ENCODE results near the gene CLVS2.

CLVS2 gene

GRCh38 chr6:123053602-123054225 is 57.7 kb downstream of the CLVS2 start:
- TF ChIP-seq ZNF274 (IDR thresholded peaks at IDR 0.05; ENCODE audit: low read depth, low read length) = no peak
- H3K4me3 ChIP-seq (ENCODE audit: low read length) = no peak overlapping the region

GRCh38 chr6:123055256-123055655 is 59.2 kb downstream of the CLVS2 start:
- TF ChIP-seq ZNF274 (IDR thresholded peaks at IDR 0.05; ENCODE audit: low read depth, low read length) = no peak
- no peak overlapping the region for H3K4me3 ChIP-seq (ENCODE audit: low read length)

DNA sequence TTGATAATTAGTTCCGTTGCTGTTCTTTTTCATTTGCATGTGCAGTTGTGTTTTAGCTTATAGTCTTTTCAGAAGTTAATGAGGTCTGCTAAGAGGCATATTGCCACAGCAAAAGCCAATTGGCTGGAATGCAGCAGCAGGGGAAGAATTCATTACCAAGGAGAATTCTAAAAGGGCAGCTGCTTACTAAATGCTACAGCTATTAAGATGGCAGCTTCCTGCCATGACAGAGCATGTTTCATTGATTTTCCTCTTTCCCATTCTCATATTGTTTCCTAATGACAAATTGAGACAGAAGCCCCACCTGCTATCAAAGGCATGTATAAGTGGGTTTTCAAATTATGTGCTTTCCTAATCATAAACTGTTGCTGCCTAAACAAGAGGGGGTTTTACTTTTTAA is 66.6 kb downstream of the CLVS2 start:
- H3K4me3 ChIP-seq (ENCODE audit: low read length) = no peak overlapping the region
- TF ChIP-seq ZNF274 (IDR thresholded peaks at IDR 0.05; ENCODE audit: low read depth, low read length) = no peak

- no peak overlapping the region for H3K4me3 ChIP-seq (ENCODE audit: low read length)
- no peak for TF ChIP-seq ZNF274 (IDR thresholded peaks at IDR 0.05; ENCODE audit: low read depth, low read length)
These were observed 68.0 kb downstream of the CLVS2 start for GRCh38 chr6:123064038-123064437.

DNA sequence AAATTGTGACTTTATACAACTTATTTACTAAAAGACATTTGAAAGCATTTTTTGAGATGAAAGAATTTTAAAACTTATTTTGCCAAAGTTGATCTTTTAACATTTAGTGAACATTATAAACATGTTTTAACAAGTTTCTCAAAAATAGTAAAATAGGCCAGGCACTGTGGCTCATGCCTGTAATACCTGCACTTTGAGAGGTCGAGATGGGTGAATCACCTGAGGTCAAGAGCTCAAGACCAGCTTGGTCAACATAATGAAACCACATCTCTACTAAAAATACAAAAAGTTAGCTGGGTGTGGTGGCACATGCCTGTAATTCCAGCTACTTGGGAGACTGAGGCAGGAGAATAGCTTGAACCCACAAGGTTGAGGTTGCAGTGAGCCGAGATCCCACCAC is 78.6 kb downstream of the CLVS2 start:
- H3K4me3 ChIP-seq (ENCODE audit: low read length) = no peak overlapping the region
- no peak for TF ChIP-seq ZNF274 (IDR thresholded peaks at IDR 0.05; ENCODE audit: low read depth, low read length)

- H3K4me3 ChIP-seq (ENCODE audit: low read length) = no peak overlapping the region
- no peak for TF ChIP-seq ZNF274 (IDR thresholded peaks at IDR 0.05; ENCODE audit: low read depth, low read length)
These were observed 89.4 kb downstream of the CLVS2 start for GRCh38 chr6:123085403-123085802.

DNA sequence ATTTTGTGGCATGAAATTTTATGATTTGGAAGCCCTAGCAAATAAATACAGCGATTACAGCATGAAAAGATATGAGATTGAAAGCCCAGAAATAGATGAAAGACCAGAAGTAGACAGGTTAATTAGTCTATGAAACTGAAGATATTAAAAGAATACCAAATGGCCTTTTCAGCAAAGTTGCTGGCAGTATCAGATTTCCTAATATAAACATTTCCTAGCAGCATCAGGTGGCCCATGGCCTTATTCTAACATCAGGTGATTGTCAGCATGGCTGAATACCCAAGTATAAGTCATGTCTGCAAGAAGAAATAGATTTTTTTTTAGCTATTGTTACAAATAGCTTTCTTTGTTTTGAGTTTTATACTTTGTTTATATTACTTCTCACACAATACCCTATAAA is 93.2 kb downstream of the CLVS2 start:
- H3K4me3 ChIP-seq (ENCODE audit: low read length) = no peak overlapping the region
- TF ChIP-seq ZNF274 (IDR thresholded peaks at IDR 0.05; ENCODE audit: low read depth, low read length) = no peak

DNA sequence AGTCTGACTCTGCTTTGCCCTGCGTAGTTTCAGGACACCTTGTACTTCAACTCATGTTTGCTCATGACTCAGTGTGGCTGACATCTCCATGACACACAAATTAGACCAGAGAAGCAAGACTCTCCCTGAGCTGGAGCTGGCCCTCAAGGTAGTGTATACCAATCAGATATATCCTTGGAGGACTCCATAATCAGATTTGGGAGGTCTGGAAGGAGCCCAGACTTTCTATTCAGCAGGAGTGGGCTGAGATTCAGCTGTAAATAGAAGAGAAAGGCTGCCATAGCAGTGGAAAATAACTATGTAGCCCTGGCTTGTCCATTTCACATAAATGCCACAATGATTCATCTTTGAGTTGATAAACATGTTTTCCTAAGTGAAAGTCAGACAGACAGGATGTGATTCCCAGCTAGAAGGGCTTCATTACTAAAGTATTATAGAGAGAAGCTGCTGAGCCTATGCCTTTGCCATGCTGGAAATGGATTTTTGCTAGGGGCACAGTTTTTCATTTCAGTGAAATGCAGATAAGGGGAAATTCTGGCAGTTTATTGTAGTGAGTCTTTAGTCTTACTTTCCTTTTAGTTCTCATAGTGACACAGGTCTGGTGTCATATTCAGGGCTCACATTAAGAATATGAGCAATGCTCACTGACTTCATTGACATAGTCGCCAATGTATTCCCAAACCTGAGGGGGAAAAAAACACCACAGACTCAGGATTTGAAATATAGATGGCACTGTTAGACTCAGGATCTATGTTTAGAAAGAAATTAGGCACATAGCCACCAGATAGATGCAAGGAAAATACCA is 95.3 kb downstream of the CLVS2 start:
- H3K4me3 ChIP-seq (ENCODE audit: low read length) = no peak overlapping the region
- no peak for TF ChIP-seq ZNF274 (IDR thresholded peaks at IDR 0.05; ENCODE audit: low read depth, low read length)

DNA sequence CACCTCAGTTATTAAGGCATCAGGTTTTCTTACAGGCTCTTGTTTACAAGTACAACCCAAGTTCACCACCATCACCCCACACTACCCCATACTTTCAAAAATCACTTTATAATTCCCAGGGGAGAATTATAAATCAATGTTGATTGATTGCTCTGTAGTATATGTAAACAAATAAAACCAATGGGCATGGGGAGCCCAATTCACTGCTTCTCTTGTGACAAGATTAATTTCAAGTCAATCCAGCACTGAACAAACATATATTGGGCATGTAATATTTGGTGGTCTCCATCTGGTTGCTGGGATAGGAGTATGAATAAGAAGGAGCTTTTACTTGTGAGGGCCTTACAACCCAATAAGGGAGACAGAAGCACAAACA is 95.8 kb downstream of the CLVS2 start:
- no peak overlapping the region for H3K4me3 ChIP-seq (ENCODE audit: low read length)
- TF ChIP-seq ZNF274 (IDR thresholded peaks at IDR 0.05; ENCODE audit: low read depth, low read length) = no peak

GRCh38 chr6:123094795-123095194 is 98.8 kb downstream of the CLVS2 start:
- H3K4me3 ChIP-seq (ENCODE audit: low read length) = no peak overlapping the region
- TF ChIP-seq ZNF274 (IDR thresholded peaks at IDR 0.05; ENCODE audit: low read depth, low read length) = no peak

DNA sequence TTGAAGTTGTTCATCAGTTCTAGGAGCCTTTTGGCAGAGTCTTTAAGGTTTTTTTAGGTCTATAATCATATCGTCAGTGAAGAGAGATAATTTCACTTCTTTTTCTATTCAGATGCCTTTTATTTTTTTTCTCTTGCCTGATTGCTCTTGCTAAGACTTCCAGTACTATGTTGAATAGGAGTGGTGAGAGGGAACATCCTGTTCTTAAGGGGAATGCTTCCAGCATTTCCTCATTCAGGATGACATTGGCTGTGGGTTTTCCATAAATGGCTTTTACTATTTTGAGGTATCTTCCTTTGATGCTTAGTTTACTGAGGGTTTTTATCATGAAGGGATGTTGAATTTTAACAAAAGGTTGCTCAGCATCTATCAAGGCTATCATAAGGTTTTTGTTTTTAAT is 109.5 kb downstream of the CLVS2 start:
- H3K4me3 ChIP-seq (ENCODE audit: low read length) = no peak overlapping the region
- TF ChIP-seq ZNF274 (IDR thresholded peaks at IDR 0.05; ENCODE audit: low read depth, low read length) = no peak

GRCh38 chr6:123116370-123116769 is 120.3 kb downstream of the CLVS2 start:
- TF ChIP-seq ZNF274 (IDR thresholded peaks at IDR 0.05; ENCODE audit: low read depth, low read length) = no peak
- no peak overlapping the region for H3K4me3 ChIP-seq (ENCODE audit: low read length)

- no peak overlapping the region for H3K4me3 ChIP-seq (ENCODE audit: low read length)
- no peak for TF ChIP-seq ZNF274 (IDR thresholded peaks at IDR 0.05; ENCODE audit: low read depth, low read length)
These were observed 121.3 kb downstream of the CLVS2 start for GRCh38 chr6:123117145-123117908.

- no peak overlapping the region for H3K4me3 ChIP-seq (ENCODE audit: low read length)
- TF ChIP-seq ZNF274 (IDR thresholded peaks at IDR 0.05; ENCODE audit: low read depth, low read length) = no peak
These were observed 122.8 kb downstream of the CLVS2 start for GRCh38 chr6:123118811-123119210.
